DND-41 (cell line): ENCODE measurements around the gene SYS1.

Experiments
- ATAC-seq: fragments of 200-7000 bp; cut with Tn5 transposase; 3 replicates; pipeline ENCODE4 v1.9.1; 2021; ENCODE audit warnings: low read depth; ENCODE audit not compliant: insufficient read depth
- DNase-seq: peaks from one replicate; pipeline ENCODE4 v3.0.0-alpha.2; 2020
- H2AFZ ChIP-seq: 2 replicates; pipeline ENCODE4 v1.6.0; 2012; ENCODE audit warnings: low read depth, low read length
- H3K27ac ChIP-seq: 2 replicates; pipeline ENCODE4 v1.5.1; 2012; ENCODE audit warnings: low read length, inconsistent platforms
- H3K27me3 ChIP-seq: fragments of 200-600 bp; sonication (generic); 2 replicates; pipeline ENCODE4 v1.6.0; 2012; ENCODE audit warnings: low read length, mild to moderate bottlenecking, inconsistent platforms; ENCODE audit not compliant: insufficient read depth, poor library complexity
- H3K36me3 ChIP-seq: 2 replicates; pipeline ENCODE4 v1.5.1; 2012; ENCODE audit warnings: low read length, inconsistent platforms; ENCODE audit not compliant: insufficient read depth
- H3K4me1 ChIP-seq: 2 replicates; pipeline ENCODE4 v1.5.1; 2012; ENCODE audit warnings: mild to moderate bottlenecking, low read length; ENCODE audit not compliant: insufficient read depth
- H3K4me2 ChIP-seq: 2 replicates; pipeline ENCODE4 v1.6.0; 2012; ENCODE audit warnings: mild to moderate bottlenecking, moderate library complexity, low read length, inconsistent platforms; ENCODE audit not compliant: insufficient read depth
- H3K4me3 ChIP-seq, 2 experiments: fragments of 200-600 bp in 1 of 2; shearing (Covaris generic) in 1 of 2; 2 replicates each; pipeline ENCODE4 v1.5.1; 2012 to 2016; ENCODE audit warnings: inconsistent platforms in 2 of 2, low read length in 2 of 2, mild to moderate bottlenecking in 2 of 2, low read depth in 1 of 2, moderate library complexity in 1 of 2
- H3K79me2 ChIP-seq: 2 replicates; pipeline ENCODE4 v1.6.0; 2012; ENCODE audit warnings: low read length, inconsistent platforms; ENCODE audit not compliant: insufficient read depth
- H3K9ac ChIP-seq: 2 replicates; pipeline ENCODE4 v1.6.0; 2012; ENCODE audit warnings: low read depth, mild to moderate bottlenecking, inconsistent platforms, low read length, moderate library complexity
- H3K9me3 ChIP-seq: 2 replicates; pipeline ENCODE4 v1.5.1; 2012; ENCODE audit warnings: low read length, moderate library complexity, mild to moderate bottlenecking, inconsistent platforms; ENCODE audit not compliant: insufficient read depth, severe bottlenecking
- H4K20me1 ChIP-seq: 2 replicates; pipeline ENCODE4 v1.6.0; 2012; ENCODE audit warnings: low read length; ENCODE audit not compliant: insufficient read depth
- CTCF ChIP-seq: IDR thresholded peaks from 2 replicates; pipeline ENCODE4 v1.5.1; 2012; ENCODE audit warnings: borderline replicate concordance, low read length, moderate library complexity, mild to moderate bottlenecking; ENCODE audit not compliant: poor library complexity, severe bottlenecking; ENCODE audit errors: extremely low read depth
- EZH2 ChIP-seq: IDR thresholded peaks from 3 replicates; pipeline ENCODE4 v1.6.1; 2012; ENCODE audit warnings: borderline replicate concordance, low read depth, mild to moderate bottlenecking, moderate library complexity, low read length, inconsistent platforms; ENCODE audit not compliant: severe bottlenecking

Gene SYS1

GRCh38 chr20:45330476-45330875, 32.5 kb upstream of the SYS1 start:
- H3K27ac ChIP-seq: no peak overlapping the region

GRCh38 chr20:45336530-45337366, 26.2 kb upstream of the SYS1 start:
- peak; percentile 39; the same call in 2 of the 3 replicates for ATAC-seq
- Histone ChIP-seq H4K20me1 (no peaks in the 10 kb centered on the region), H2AFZ (no peak overlapping the region)

More at GRCh38 chr20:45330476-45330875, 32.5 kb upstream of the SYS1 start:
- Histone ChIP-seq H2AFZ (no peak overlapping the region), H3K36me3 (no peaks in the 10 kb centered on the region), H3K9me3 (no peaks in the 10 kb centered on the region), H3K4me1 (no peaks in the 10 kb centered on the region), H4K20me1 (no peaks in the 10 kb centered on the region), H3K4me3 (no peak overlapping the region), H3K27me3 (peaks cover 4% of the 10 kb centered on the region), H3K4me2 (no peak overlapping the region), H3K79me2 (no peaks in the 10 kb centered on the region), H3K9ac (no peak overlapping the region)
- no peak for TF ChIP-seq CTCF
- TF ChIP-seq EZH2: no peak
- no peak for DNase-seq
- ATAC-seq: no peak

GRCh38 chr20:45337367-45338120, 25.4 kb upstream of the SYS1 start:
- Histone ChIP-seq H3K27ac (no peak overlapping the region), H2AFZ (no peak overlapping the region), H3K9ac (no peak overlapping the region), H3K36me3 (no peaks in the 10 kb centered on the region), H3K4me3 (no peak overlapping the region), H3K4me2 (no peak overlapping the region), H3K4me1 (no peaks in the 10 kb centered on the region), H3K9me3 (no peaks in the 10 kb centered on the region), H3K27me3 (peaks cover 35% of the 10 kb centered on the region), H3K79me2 (no peaks in the 10 kb centered on the region), H4K20me1 (no peaks in the 10 kb centered on the region)
- ATAC-seq: no peak
- no peak for TF ChIP-seq CTCF
- TF ChIP-seq EZH2: no peak
- no peak for DNase-seq

More at GRCh38 chr20:45336530-45337366, 26.2 kb upstream of the SYS1 start:
- H3K4me1 ChIP-seq: no peaks in the 10 kb centered on the region
- no peaks in the 10 kb centered on the region for H3K79me2 ChIP-seq
- no peaks in the 10 kb centered on the region for H3K36me3 ChIP-seq
- DNase-seq: no peak
- H3K27me3 ChIP-seq: peaks cover 28% of the 10 kb centered on the region
- no peaks in the 10 kb centered on the region for H3K9me3 ChIP-seq
- H3K27ac ChIP-seq: no peak overlapping the region
- H3K4me3 ChIP-seq: no peak overlapping the region
- no peak for TF ChIP-seq CTCF
- TF ChIP-seq EZH2: no peak
- H3K4me2 ChIP-seq: no peak overlapping the region
- no peak overlapping the region for H3K9ac ChIP-seq
